Activated CD8-positive, alpha-beta memory T cell treated with anti-CD3 and anti-CD28 coated beads, Interleukin-2, amount 10 ng/mL, durations not matched to agents 7 days and 5 days (primary cell): ENCODE data around the gene BRAT1. TPM values are rescaled to one million over a fixed set of nuclear protein-coding genes. Genes with fewer than 3 reads are reported as not detected.

Experiments
- ATAC-seq: fragments of 150-1000 bp; cut with Tn5 transposase; one replicate; pipeline ENCODE4 v1.10.0; 2021; ENCODE audit warnings: moderate library complexity
- CTCF ChIA-PET: fragments of 350-600 bp; sonication (Branson Sonifier 250); formaldehyde crosslinking; loops from one replicate; lab custom pipeline; 2021; ENCODE audit warnings: antibody characterized with exemption; lab: Charles Lee
- DNase-seq: peaks from one replicate; pipeline ENCODE4 v3.0.0-alpha.2; 2020
- H3K27ac Mint-ChIP-seq: one replicate; pipeline ENCODE4 v1.8.0; 2021; ENCODE audit warnings: mild to moderate bottlenecking, mixed read lengths
- H3K27me3 Mint-ChIP-seq: one replicate; pipeline ENCODE4 v1.8.0; 2021; ENCODE audit warnings: mixed read lengths
- H3K36me3 Mint-ChIP-seq: one replicate; pipeline ENCODE4 v1.8.0; 2021; ENCODE audit warnings: mild to moderate bottlenecking, mixed read lengths
- H3K4me1 Mint-ChIP-seq: one replicate; pipeline ENCODE4 v1.8.0; 2021; ENCODE audit warnings: mixed read lengths
- H3K4me3 Mint-ChIP-seq: one replicate; pipeline ENCODE4 v1.8.0; 2021; ENCODE audit warnings: mild to moderate bottlenecking, moderate library complexity, mixed read lengths
- H3K9me3 Mint-ChIP-seq: one replicate; pipeline ENCODE4 v1.8.0; 2022; ENCODE audit warnings: low read depth, mixed read lengths
- total RNA-seq, 2 experiments: library from RNA; stranded (reverse); gene quantifications; one replicate each; pipeline ENCODE4 v1.2.3, GENCODE V29; 2021

BRAT1 gene
- total RNA-seq, 2 experiments from 2014 or later = 41.5 to 43.5 TPM

DNA sequence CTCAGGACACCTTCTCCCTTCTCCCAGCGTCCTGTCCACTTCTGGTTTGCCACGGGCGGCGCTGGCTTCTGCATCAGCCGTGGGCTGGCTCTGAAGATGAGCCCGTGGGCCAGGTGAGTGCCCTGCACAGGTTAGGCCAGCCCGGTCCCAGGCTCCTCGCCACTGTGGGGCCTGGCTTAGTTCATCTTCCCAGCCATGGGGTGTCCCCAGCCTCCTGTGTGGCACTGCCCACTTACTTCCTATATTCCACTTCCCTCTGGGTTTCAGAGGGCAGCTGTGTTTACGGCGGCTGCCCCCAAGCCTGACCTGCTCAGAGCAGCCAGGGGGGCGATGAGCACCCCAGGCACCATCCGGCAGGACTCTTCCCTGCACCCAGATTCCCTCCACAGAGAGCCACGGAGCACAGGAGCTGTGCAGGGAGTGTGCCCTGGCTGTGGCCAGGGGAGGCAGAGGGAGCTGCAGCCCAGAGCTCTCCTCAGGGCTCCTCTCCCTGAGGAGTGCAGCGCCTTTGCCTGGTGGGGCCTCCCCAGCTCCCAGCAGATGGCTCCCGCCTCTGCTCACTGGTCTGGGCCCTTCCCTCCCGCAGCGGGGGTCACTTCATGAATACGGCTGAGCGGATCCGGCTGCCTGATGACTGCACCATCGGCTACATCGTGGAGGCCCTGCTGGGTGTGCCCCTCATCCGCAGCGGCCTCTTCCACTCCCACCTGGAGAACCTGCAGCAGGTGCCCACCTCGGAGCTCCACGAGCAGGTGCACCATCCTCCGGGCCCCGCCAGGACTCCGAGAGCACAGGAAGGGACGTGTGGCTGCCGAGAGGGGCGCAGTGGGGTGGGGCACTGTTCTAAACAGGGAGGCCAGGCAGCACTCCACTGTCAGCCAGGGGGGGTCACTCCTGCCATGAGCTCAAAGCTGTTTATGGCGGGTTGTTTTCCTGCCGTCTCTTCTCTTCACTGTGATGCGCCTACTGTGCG is 29.4 kb downstream of the BRAT1 start:
- DNase-seq (no peak), ATAC-seq (no peak)
- H3K36me3 Mint-ChIP-seq = peaks cover 25% of the 10 kb centered on the region
- H3K4me3 Mint-ChIP-seq = no peak overlapping the region
- peak overlapping the region; percentile 32 for H3K27ac Mint-ChIP-seq
- H3K27me3 Mint-ChIP-seq = no peaks in the 10 kb centered on the region
- H3K9me3 Mint-ChIP-seq = no peaks in the 10 kb centered on the region
- H3K4me1 Mint-ChIP-seq = peaks cover 78% of the 10 kb centered on the region
- CTCF ChIA-PET = interaction anchor here (2.3 kb wide), 1 partner anchor 184 kb away, joined by 9 read pairs; no protein-coding TSS in a partner anchor

GRCh38 chr7:2524808-2525657 is 30.3 kb downstream of the BRAT1 start:
- Mint-ChIP-seq H3K4me1 (peaks cover 69% of the 10 kb centered on the region), H3K36me3 (peaks cover 26% of the 10 kb centered on the region), H3K9me3 (no peaks in the 10 kb centered on the region), H3K27me3 (no peaks in the 10 kb centered on the region), H3K4me3 (no peak overlapping the region), H3K27ac (no peak overlapping the region)
- CTCF ChIA-PET = no interaction called here
- ATAC-seq = no peak
- DNase-seq = no peak

DNA sequence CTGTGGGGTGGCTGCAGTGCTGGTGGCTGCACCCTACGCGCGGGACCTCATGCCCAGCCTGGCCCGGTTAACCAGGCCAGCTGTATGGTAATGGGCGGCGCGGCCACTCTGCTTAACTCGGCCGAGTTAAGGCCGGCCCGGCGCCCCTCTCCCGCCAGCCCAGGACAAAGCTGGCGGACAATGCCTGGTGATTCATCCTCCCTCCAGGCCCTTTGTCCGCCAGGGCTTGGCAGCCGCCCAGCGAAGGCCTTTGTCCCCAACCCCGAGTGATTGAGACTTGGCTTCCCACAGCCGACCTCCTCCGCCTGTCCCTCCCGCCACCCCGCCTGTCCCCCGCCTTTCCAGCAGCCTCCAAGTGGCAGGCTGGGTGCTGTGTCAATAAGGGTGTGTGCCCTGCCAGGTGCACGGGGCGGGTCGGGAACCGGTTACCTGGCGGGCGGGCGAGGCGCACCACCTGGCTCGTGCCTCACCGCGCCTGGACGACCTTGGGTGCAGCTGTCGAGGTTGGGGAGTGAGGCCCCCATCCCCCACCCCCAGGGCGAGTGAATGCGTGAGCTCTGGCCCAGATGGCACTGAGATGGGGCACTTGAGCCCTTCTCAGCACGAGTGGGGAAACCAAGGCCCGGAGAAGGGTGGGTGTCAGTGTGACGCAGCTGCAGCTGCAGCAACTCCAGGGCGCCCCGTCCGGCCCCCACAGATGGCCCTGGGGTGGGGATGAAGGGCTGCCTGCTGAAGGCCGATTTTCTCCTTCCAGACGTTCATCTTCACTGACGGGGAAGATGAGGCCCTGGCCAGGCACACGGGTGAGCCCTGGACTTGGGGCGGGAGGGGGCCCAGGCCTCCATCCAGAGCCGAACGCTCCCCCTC is 31.1 kb downstream of the BRAT1 start:
- peaks cover 61% of the 10 kb centered on the region for H3K4me1 Mint-ChIP-seq
- peak overlapping the region; percentile 96 for H3K4me3 Mint-ChIP-seq
- peaks cover 26% of the 10 kb centered on the region for H3K36me3 Mint-ChIP-seq
- CTCF ChIA-PET = no interaction called here
- H3K27me3 Mint-ChIP-seq = no peaks in the 10 kb centered on the region
- no peaks in the 10 kb centered on the region for H3K9me3 Mint-ChIP-seq
- no peak for ATAC-seq
- no peak overlapping the region for H3K27ac Mint-ChIP-seq
- DNase-seq = no peak

DNA sequence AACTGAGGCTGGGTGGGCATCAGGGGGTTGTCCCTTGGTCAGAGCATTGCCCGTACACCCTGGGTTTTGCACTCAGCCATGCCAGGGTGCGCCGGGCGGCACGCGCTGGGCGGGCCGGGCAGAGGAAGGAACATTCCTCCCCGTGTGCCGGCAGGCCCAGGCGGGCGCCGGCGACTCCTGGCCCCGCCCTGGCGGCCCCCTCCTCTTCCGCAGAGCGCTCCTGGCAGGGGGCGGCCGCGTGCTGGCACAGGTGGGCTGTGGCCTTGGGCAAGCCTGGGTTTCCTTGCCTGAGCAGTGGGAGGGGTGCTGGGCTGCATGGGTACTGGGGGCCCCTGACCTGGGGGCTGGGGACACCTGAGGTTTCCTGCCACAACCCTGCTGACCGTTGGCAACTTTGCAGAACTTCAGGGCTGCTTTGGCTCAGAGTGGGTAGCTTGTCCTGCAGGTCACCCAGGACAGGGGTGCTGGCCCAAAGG is 31.8 kb downstream of the BRAT1 start:
- no peak overlapping the region for H3K27ac Mint-ChIP-seq
- DNase-seq (no peak), ATAC-seq (no peak)
- H3K27me3 Mint-ChIP-seq = no peaks in the 10 kb centered on the region
- H3K36me3 Mint-ChIP-seq = peaks cover 26% of the 10 kb centered on the region
- H3K4me1 Mint-ChIP-seq = peaks cover 58% of the 10 kb centered on the region
- CTCF ChIA-PET = interaction anchor here (1.4 to 1.8 kb wide), 2 partner anchors 45 to 55 kb away, joined by 3 to 6 read pairs; no protein-coding TSS in a partner anchor
- H3K4me3 Mint-ChIP-seq = peak overlapping the region; percentile 96
- no peaks in the 10 kb centered on the region for H3K9me3 Mint-ChIP-seq

DNA sequence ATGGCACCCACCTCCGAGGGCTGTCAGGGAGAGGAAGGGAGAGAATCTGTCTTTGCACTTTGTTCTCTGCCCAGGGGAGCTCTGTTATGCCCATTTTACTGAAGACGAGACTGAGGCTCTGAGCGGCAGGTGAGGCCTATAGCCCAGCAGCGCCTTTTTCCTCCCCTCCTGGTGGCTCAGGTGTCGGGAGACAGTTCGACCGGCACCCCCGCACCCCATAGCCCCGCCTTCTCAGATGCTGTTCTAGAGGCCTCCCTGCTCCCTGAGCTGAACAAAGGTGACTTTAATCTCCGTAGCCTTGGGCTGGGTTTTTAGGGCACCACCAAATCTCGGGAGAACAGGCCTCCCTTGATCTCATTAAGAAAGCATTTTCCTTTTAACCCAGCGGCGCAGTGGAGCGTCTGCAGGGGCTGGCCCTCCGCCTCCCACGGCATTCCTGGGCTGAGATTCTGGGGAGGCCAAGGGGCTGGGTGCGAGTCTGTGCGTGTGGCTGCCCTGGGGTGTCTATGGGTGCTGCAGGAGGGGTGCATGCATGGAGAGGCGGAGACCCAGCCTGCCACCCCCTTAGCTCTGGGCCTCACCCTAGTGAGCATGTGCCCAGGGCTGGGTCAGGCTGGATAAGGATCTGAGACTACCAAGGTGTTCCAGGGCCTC is 32.4 kb downstream of the BRAT1 start:
- Mint-ChIP-seq H3K4me1 (peaks cover 56% of the 10 kb centered on the region), H3K36me3 (peaks cover 23% of the 10 kb centered on the region), H3K27ac (peak overlapping the region; percentile 83), H3K4me3 (peak overlapping the region; percentile 96), H3K27me3 (no peaks in the 10 kb centered on the region), H3K9me3 (no peaks in the 10 kb centered on the region)
- ATAC-seq (no peak), DNase-seq (peak; percentile 62)
- CTCF ChIA-PET = interaction anchor here (1.4 to 1.8 kb wide), 2 partner anchors 45 to 54 kb away, joined by 3 to 6 read pairs; no protein-coding TSS in a partner anchor

DNA sequence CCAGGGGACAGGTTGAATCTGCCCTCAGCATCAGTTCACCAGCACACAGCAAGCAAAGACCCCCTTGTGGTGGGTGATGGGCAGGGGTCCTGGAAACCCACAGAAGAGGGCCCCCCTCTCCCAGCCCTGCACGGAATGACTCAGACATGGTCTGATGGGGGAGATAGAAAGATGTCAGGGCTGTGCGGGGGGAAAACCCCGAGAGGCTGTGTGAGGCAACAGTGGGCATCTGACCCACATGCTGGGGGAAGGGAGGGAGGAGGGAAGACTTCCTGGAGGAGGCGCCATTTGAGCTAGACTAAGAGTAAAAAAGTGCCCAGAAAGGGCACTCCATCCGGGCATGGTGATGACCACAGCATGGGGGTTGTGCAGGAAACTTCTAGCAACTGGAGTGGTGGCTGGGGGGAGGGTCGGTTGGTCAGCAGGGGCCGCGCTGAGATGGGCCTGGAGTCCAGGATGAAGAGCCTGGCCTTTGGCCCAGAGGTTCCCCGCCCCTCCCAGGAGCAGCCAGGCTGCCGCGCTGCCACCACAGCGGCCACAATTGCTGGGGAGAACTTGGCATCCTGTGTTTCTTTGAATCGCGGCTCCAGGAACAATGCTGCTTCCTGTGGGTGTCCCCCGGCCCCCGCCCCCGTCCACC is 33.3 kb downstream of the BRAT1 start:
- CTCF ChIA-PET = interaction anchor here (1.2 to 2.0 kb wide), 5 partner anchors 8 to 53 kb away, joined by 3 to 9 read pairs (median 4); no protein-coding TSS in a partner anchor
- Mint-ChIP-seq H3K27me3 (peaks cover 4% of the 10 kb centered on the region), H3K36me3 (peaks cover 20% of the 10 kb centered on the region), H3K4me3 (peak overlapping the region; percentile 96), H3K27ac (peak overlapping the region; percentile 83), H3K9me3 (no peaks in the 10 kb centered on the region), H3K4me1 (peaks cover 53% of the 10 kb centered on the region)
- DNase-seq (peak; percentile 92), ATAC-seq (peak; percentile 31)

- H3K27me3 Mint-ChIP-seq = peaks cover 4% of the 10 kb centered on the region
- H3K36me3 Mint-ChIP-seq = peaks cover 19% of the 10 kb centered on the region
- peak overlapping the region; percentile 96 for H3K4me3 Mint-ChIP-seq
- peak; percentile 65 for DNase-seq
- H3K9me3 Mint-ChIP-seq = no peaks in the 10 kb centered on the region
- ATAC-seq = peak; percentile 0
- H3K4me1 Mint-ChIP-seq = peaks cover 47% of the 10 kb centered on the region
- CTCF ChIA-PET = interaction anchor here (1.2 to 2.0 kb wide), 4 partner anchors 9 to 53 kb away, joined by 3 to 9 read pairs (median 5); no protein-coding TSS in a partner anchor
- H3K27ac Mint-ChIP-seq = peak overlapping the region; percentile 83
These were observed 34.0 kb downstream of the BRAT1 start for GRCh38 chr7:2521341-2521745.

- peak overlapping the region; percentile 96 for H3K4me3 Mint-ChIP-seq
- peaks cover 4% of the 10 kb centered on the region for H3K27me3 Mint-ChIP-seq
- H3K4me1 Mint-ChIP-seq = peaks cover 42% of the 10 kb centered on the region
- peak overlapping the region; percentile 85 for H3K27ac Mint-ChIP-seq
- DNase-seq = peak; percentile 56
- peaks cover 18% of the 10 kb centered on the region for H3K36me3 Mint-ChIP-seq
- ATAC-seq = no peak
- CTCF ChIA-PET = interaction anchor here (0.8 to 2.0 kb wide), 7 partner anchors 9 to 115 kb away, joined by 3 to 9 read pairs (median 3); no protein-coding TSS in a partner anchor
- H3K9me3 Mint-ChIP-seq = no peaks in the 10 kb centered on the region
These were observed 34.5 kb downstream of the BRAT1 start for GRCh38 chr7:2520761-2521290.

DNA sequence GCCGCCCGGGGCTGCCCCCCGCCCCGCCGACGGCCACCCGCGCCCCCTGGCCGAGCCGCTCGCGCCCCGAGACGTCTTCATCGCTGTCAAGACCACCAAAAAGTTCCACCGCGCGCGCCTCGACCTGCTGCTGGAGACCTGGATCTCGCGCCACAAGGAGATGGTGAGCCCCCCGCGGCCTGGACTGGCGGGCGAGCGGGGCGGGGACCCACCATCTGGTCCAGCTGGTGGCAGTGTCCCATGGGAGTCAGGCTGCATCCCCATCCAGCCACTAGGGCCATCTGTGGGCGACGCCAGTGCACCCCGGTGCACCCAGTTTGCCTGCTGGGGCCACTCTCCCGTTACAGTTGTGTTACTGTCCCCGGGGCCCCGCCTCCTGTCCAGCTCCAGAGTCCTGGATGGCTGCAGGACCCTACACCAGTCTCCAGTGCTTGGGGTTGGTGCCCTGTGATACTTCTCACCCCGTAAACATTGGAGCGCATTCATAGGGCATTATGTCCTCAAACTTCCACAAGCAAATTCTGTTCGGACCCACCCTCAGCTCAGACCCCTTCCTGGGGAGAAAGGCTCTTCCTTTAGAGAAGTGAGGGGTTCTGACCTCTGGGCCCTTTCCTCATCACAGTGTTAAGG is 35.1 kb downstream of the BRAT1 start:
- CTCF ChIA-PET = interaction anchor here (0.8 to 2.0 kb wide), 7 partner anchors 10 to 114 kb away, joined by 3 to 9 read pairs (median 3); partner anchors contain the start of gene IQCE
- peak; percentile 5 for ATAC-seq

DNA sequence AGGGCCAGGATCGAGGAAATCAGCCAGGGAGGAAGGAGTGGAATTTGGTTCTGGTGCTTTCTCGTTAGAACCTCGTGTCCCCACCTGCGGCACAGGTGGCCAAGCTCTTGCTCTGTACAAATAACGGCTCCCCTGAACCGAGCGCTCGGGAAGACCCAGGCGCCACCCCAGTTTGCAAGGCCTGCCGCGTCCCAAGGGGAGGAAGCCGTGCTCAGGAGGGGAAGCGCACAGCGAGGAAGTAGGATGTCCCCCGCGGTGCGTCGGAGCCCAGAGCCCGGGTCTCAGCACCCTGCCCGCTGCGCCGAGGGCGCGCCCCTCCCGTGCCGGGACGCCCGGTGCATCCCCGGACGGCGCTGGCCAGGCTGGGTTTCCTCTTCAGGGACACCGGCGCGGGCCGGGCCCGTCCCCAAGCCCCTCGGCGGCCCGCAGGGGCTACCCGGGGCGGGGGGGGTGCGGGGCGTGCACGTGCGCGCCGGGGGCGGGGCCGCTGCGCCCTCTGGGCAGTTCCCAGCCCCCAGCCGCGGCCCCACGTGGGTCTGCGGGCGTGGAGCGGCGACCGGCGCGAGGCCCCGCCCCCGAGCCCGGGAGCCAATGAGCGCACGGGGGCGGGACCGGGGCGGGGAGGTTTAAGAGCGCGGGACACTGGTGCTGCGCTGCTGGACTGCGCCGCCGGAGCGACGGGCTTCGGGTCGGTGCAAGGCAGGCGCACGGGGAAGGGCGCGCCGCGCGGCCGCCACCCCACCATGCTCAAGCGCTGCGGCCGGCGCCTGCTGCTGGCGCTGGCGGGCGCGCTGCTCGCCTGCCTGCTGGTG is 36.0 kb downstream of the BRAT1 start, which contains the start of gene LFNG:
LFNG (plus strand) TSS at position 656 of the 812 bp plus-strand sequence; CDS start at position 744, 88 bp downstream.
- Mint-ChIP-seq H3K27me3 (peaks cover 4% of the 10 kb centered on the region), H3K4me1 (peaks cover 38% of the 10 kb centered on the region), H3K27ac (peak within 1 kb of the TSS; percentile 85), H3K4me3 (peak within 1 kb of the TSS; percentile 96), H3K9me3 (no peaks in the 10 kb centered on the region), H3K36me3 (peaks cover 16% of the 10 kb centered on the region)
- ATAC-seq = peak; percentile 78
- CTCF ChIA-PET = interaction anchor here (0.9 to 1.2 kb wide), 2 partner anchors 40 kb away, joined by 3 read pairs; partner anchors contain the start of gene IQCE
- DNase-seq = peak; percentile 88

More for the DNA sequence above, 35.1 kb downstream of the BRAT1 start:
- Mint-ChIP-seq H3K27ac (peak overlapping the region; percentile 85), H3K27me3 (peaks cover 4% of the 10 kb centered on the region), H3K4me3 (peak overlapping the region; percentile 96), H3K36me3 (peaks cover 16% of the 10 kb centered on the region), H3K4me1 (peaks cover 39% of the 10 kb centered on the region), H3K9me3 (no peaks in the 10 kb centered on the region)
- peak; percentile 72 for DNase-seq
